ENCODE measurements around the gene EVA1A. TPM values are rescaled to one million over a fixed set of nuclear protein-coding genes. Genes with fewer than 3 reads are reported as not detected.

EVA1A gene
- total and polyA plus RNA-seq, 2 of the 8 experiments (the other 6 are each of a cell fraction or from before 2014, with no cell fraction given) = 2.4 to 4.3 TPM

DNA sequence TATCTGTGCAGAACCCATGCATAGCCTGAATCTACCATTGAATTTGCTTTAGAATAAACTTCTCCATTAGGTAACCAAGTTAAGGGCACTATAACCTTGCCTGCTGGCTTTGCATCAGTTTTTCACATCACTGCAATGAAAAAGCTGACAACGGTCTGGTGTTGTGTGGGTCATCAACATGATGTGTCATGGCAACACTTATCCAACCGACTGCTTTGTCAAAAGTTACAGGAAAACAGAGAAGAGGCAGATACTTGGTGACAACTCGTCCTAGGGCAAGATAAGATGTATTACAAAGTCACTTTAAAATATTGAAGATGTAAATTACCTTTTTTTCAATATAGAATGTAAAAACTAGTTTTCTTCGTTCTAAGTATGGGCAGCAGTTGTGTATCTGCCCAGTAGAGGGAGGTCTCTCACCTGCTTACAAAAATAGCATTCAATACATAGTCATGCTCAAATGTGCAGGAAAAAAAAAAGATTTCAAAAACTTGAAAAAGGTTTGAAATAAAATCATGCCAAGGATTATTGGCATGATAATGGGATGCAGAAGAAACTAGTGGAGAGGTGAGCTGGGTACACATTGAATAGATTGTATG, 96.3 kb downstream of the EVA1A start:
- 65% methylated on average over 4 of the region's 4 CpGs; no CpG with 5 or more reads in 1 of the 2 experiments for WGBS, 2 experiments (ENCODE audit: extremely low coverage in 1 of 2, insufficient coverage in 1 of 2, insufficient read length in 1 of 2, insufficient replicate concordance in 2 of 2, low coverage in 1 of 2, low lambda C conversion rate in 2 of 2, missing lambda C conversion rate in 1 of 2)
- CTCF ChIA-PET (ENCODE audit: partially characterized antibody) = interaction anchor here (0.6 to 9.3 kb wide), 40 partner anchors 8 to 808 kb away, joined by 3 to 117 read pairs (median 4); partner anchors contain the start of gene EVA1A
- no peak overlapping the region for H2BK20ac ChIP-seq (ENCODE audit: low read length)
- H4K5ac ChIP-seq (ENCODE audit: insufficient read length, low read depth, low read length) = no peak overlapping the region
- no peak overlapping the region for H2BK5ac ChIP-seq (ENCODE audit: low read depth, low read length)
- H3K4ac ChIP-seq (replicated peaks; ENCODE audit: insufficient read length, low read depth, low read length) = no peak overlapping the region
- no peak overlapping the region for H3K18ac ChIP-seq (ENCODE audit: extremely low read depth, low read length)
- no peak overlapping the region for H3K4me3 ChIP-seq (ENCODE audit: extremely low read depth in 1 of 4, insufficient read depth in 2 of 4, low read depth in 3 of 4, low read length in 4 of 4)
- FAIRE-seq (peak; percentile 57), DNase-seq (ENCODE audit: low read depth in 1 of 2, low spot score in 2 of 2) (no peak)
- H3K14ac ChIP-seq (ENCODE audit: insufficient read length) = no peak overlapping the region
- POLR2A ChIA-PET (ENCODE audit: partially characterized antibody) = no interaction called here
- H4K8ac ChIP-seq (ENCODE audit: extremely low read depth, insufficient read depth, low read length) = no peak overlapping the region
- H3K79me2 ChIP-seq (ENCODE audit: control insufficient read depth in 1 of 2, insufficient read depth in 2 of 2, low read length in 2 of 2) = no peaks in the 10 kb centered on the region
- no peaks in the 10 kb centered on the region for H4K20me1 ChIP-seq (replicated peaks in 1 of 2; ENCODE audit: control insufficient read depth in 1 of 2, insufficient read depth in 2 of 2, low read length in 2 of 2)
- H2AFZ ChIP-seq (ENCODE audit: low read length) = no peak overlapping the region
- no peak overlapping the region for H4K91ac ChIP-seq (replicated peaks; ENCODE audit: insufficient read length, low read length)
- no peak overlapping the region for H3K9ac ChIP-seq (replicated peaks in 1 of 4; ENCODE audit: extremely low read depth in 1 of 4, low read depth in 3 of 4, low read length in 3 of 4)
- peaks cover 0 to 3% (median 0%) of the 10 kb centered on the region in 4 experiments; a peak in 1 of 7 replicates for H3K4me1 ChIP-seq (replicated peaks in 1 of 4; ENCODE audit: control insufficient read depth in 3 of 4, insufficient read depth in 4 of 4, low read length in 3 of 4)
- no peak overlapping the region for H2AK5ac ChIP-seq (ENCODE audit: low read depth, low read length)
- no peak overlapping the region for H3K23ac ChIP-seq (ENCODE audit: insufficient read length)
- no peak overlapping the region for H3K4me2 ChIP-seq (ENCODE audit: insufficient read depth in 1 of 2, low read depth in 2 of 2, low read length in 2 of 2)
- no peak overlapping the region for H2BK15ac ChIP-seq (ENCODE audit: low read length)
- no peak overlapping the region for H2BK120ac ChIP-seq (replicated peaks; ENCODE audit: low read depth, low read length)
- H3K9me3 ChIP-seq (ENCODE audit: insufficient read depth in 2 of 2, low read depth in 1 of 2, low read length in 1 of 2) = no peaks in the 10 kb centered on the region
- no peak overlapping the region for H3K56ac ChIP-seq (replicated peaks; ENCODE audit: insufficient read length, low read depth, low read length)
- H3K23me2 ChIP-seq (ENCODE audit: low read depth, low read length) = no peaks in the 10 kb centered on the region
- H3K27ac ChIP-seq (ENCODE audit: low read depth, low read length) = no peak overlapping the region
- TF ChIP-seq KDM5A (IDR thresholded peaks at IDR 0.05; ENCODE audit: low read length) (no peak), POLR2A (IDR thresholded peaks at IDR 0.05; ENCODE audit: control extremely low read depth in 1 of 2, low read depth in 2 of 2, low read length in 2 of 2) (no peak), RAD21 (IDR thresholded peaks at IDR 0.05 in 1 of 2, conservative IDR thresholded peaks at IDR 0.05 in 1 of 2; ENCODE audit: low read depth in 2 of 2, low read length in 2 of 2) (peak; percentile 69 to 70), ASH2L (IDR thresholded peaks at IDR 0.05; ENCODE audit: low read length) (no peak)
- TF ChIP-seq, protein P1, sequence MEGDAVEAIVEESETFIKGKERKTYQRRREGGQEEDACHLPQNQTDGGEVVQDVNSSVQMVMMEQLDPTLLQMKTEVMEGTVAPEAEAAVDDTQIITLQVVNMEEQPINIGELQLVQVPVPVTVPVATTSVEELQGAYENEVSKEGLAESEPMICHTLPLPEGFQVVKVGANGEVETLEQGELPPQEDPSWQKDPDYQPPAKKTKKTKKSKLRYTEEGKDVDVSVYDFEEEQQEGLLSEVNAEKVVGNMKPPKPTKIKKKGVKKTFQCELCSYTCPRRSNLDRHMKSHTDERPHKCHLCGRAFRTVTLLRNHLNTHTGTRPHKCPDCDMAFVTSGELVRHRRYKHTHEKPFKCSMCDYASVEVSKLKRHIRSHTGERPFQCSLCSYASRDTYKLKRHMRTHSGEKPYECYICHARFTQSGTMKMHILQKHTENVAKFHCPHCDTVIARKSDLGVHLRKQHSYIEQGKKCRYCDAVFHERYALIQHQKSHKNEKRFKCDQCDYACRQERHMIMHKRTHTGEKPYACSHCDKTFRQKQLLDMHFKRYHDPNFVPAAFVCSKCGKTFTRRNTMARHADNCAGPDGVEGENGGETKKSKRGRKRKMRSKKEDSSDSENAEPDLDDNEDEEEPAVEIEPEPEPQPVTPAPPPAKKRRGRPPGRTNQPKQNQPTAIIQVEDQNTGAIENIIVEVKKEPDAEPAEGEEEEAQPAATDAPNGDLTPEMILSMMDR (IDR thresholded peaks at IDR 0.05; ENCODE audit: control extremely low read depth in 1 of 3, insufficient read depth in 1 of 3, low read depth in 1 of 3, low read length in 3 of 3) = peak in 2 of 3 experiments; percentile 42 to 43; a peak in 2 of 4 replicates
- H3K27me3 ChIP-seq (replicated peaks in 1 of 4; ENCODE audit: control insufficient read depth in 3 of 4, extremely low read depth in 1 of 4, insufficient read depth in 3 of 4, low read length in 3 of 4) = no peaks in the 10 kb centered on the region
- no peaks in the 10 kb centered on the region for H3K36me3 ChIP-seq (ENCODE audit: control insufficient read depth in 2 of 4, insufficient read depth in 4 of 4, low read length in 3 of 4)
- no peaks in the 10 kb centered on the region for H3K79me1 ChIP-seq (ENCODE audit: low read depth, low read length)
- no peak overlapping the region for H2BK12ac ChIP-seq (ENCODE audit: low read depth, low read length)

Data from H1 (cell line).